ENCODE data around the gene GSG1L. TPM values are rescaled to one million over a fixed set of nuclear protein-coding genes. Genes with fewer than 3 reads are reported as not detected.

The GSG1L gene
- total RNA-seq, 1 donor from 2014 or later = not detected

DNA sequence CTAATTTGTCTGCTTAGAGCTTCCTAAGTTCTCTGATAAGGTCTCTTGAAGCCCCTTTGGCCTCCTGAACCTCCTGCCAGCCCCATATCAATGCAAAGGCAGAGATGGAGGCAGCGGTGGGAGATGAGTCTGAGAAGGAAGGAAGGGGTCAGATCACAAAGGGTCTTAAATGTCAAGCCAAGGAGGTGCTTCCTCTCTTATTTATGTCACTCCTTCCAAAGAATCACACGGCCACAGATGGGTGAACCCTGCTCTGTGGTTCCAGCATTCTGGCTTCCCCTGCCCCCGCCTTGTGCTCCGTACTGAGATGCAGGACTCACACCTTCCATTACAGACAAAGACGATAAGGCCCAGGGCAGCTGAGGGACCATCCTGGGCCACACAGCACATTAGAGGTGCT lies 96.3 kb downstream of the GSG1L start:
- DNase-seq (ENCODE audit: low read depth) = no peak
- no peak for TF ChIP-seq CTCF (conservative IDR thresholded peaks at IDR 0.05; ENCODE audit: low read depth, low read length)
- H3K4me3 ChIP-seq (ENCODE audit: low read depth, low read length) = no peak overlapping the region

DNA sequence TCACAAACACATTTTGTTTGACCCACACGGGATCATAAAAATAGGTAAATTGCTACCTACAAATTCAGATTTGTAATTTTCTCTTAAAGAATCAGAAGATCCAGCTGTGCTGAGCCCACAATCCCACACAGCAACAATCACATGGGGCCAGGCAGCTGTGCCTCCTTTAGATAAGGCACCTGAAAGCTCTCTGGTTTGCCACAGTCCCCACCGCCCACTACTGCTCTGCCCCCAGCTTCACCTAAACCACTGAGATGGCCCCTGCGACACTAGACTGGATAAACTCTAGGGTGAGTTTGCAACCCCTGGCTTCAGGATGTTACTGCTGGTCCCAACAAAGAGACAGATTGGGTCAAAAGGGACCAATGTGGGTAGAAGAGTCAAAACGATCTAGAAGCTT lies 96.8 kb downstream of the GSG1L start:
- no peak for TF ChIP-seq CTCF (conservative IDR thresholded peaks at IDR 0.05; ENCODE audit: low read depth, low read length)
- no peak overlapping the region for H3K4me3 ChIP-seq (ENCODE audit: low read depth, low read length)
- no peak for DNase-seq (ENCODE audit: low read depth)

- H3K4me3 ChIP-seq (ENCODE audit: low read depth, low read length) = no peak overlapping the region
- no peak for TF ChIP-seq CTCF (conservative IDR thresholded peaks at IDR 0.05; ENCODE audit: low read depth, low read length)
- DNase-seq (ENCODE audit: low read depth) = no peak
These were observed 97.7 kb downstream of the GSG1L start for GRCh38 chr16:27965801-27966200.

GRCh38 chr16:27963471-27963965 lies 100.0 kb downstream of the GSG1L start:
- TF ChIP-seq CTCF (conservative IDR thresholded peaks at IDR 0.05; ENCODE audit: low read depth, low read length) = no peak
- no peak overlapping the region for H3K4me3 ChIP-seq (ENCODE audit: low read depth, low read length)
- DNase-seq (ENCODE audit: low read depth) = no peak

- DNase-seq (ENCODE audit: low read depth) = no peak
- no peak overlapping the region for H3K4me3 ChIP-seq (ENCODE audit: low read depth, low read length)
- no peak for TF ChIP-seq CTCF (conservative IDR thresholded peaks at IDR 0.05; ENCODE audit: low read depth, low read length)
These were observed 101.3 kb downstream of the GSG1L start for GRCh38 chr16:27962197-27962596.

- no peak for DNase-seq (ENCODE audit: low read depth)
- no peak for TF ChIP-seq CTCF (conservative IDR thresholded peaks at IDR 0.05; ENCODE audit: low read depth, low read length)
- H3K4me3 ChIP-seq (ENCODE audit: low read depth, low read length) = no peak overlapping the region
These were observed 102.3 kb downstream of the GSG1L start for GRCh38 chr16:27961296-27961620.

DNA sequence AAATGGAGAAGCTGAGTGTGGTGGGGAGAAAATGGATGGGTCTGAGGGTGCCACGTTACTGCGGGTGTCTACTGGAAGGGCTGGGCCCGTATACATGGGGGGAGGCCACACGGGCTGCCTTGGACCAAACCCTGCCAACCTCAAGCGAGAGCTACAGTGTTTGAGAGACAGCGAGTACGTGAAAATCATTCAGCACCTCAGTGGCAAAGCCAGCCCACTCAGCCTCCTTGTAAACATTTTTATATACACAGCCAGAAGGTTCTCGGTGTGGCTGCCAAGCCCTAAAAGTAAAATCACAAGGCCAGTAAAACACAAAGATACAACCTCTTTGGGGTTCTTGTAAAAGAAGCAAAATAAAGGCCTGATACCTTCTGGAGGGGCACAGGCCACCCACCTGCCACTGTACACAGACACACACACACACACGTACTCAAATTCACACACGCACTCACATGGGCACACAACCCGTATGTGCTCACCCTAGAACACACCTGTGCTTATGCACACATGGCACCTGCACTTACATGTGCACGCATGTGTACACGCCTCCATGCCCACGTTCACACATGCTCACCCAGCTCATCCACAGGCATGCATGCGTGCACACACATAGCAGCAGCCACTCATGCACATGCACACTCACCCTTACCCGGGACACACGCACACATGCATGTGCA lies 102.8 kb downstream of the GSG1L start:
- DNase-seq (ENCODE audit: low read depth) = no peak
- no peak for TF ChIP-seq CTCF (conservative IDR thresholded peaks at IDR 0.05; ENCODE audit: low read depth, low read length)
- no peak overlapping the region for H3K4me3 ChIP-seq (ENCODE audit: low read depth, low read length)

All from epithelial cell of proximal tubule (primary cell).